CD4-positive, alpha-beta T cell treated with Interleukin-1 beta for 1 hour (primary cell): ENCODE data around the gene RGS12.

Experiments used
- DNase-seq, 2 donors: peaks; one replicate each; pipeline ENCODE4 v3.0.0-alpha.2; 2020 to 2022

RGS12 gene

GRCh38 chr4:3284734-3285557 is 7.9 kb upstream of the RGS12 start:
- no peak for DNase-seq

GRCh38 chr4:3285558-3286334 is 7.1 kb upstream of the RGS12 start:
- DNase-seq: peak in 1 of 2 donors; percentile 69

DNA sequence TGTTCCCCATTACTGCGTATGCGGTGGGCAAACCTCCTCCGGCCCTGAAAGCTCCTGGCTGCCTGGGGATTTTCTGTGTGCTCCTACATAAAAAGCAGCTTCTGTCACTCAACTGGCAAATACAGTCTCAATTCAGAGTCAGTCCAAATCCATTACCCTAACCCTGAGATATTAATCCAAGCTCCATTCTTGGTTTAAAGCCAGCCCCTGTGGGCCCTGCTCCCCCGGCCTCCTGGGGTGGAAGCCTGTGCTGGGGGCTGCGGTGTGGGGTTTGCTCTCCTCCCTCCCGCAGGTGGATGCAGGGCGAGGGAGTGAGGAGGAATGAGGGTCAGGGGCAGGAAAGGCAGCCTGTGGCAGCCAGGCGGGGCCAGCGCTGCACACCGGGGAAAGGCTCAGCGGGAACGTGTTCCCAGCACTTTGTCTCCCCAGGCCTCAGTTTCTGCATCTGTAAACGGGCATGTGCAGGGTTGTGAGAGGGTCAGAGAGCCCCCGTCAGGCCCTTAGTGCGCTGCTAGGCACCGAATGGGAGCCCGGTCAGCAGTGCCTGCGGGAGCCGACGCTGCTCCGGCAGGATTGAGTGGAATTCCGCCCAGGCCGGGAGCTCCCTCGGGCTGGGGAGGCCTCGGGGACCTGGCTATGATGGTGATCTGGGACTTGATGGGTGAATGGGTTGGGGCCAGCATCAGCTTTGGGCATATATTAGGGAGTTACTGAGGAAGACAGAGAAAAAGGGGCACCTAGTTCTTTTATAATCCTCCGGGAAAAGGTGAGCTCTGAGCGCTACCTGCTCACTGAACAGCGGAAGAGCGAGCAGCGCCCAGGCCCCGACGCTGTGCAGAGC is 6.3 kb upstream of the RGS12 start:
- no peak for DNase-seq

DNA sequence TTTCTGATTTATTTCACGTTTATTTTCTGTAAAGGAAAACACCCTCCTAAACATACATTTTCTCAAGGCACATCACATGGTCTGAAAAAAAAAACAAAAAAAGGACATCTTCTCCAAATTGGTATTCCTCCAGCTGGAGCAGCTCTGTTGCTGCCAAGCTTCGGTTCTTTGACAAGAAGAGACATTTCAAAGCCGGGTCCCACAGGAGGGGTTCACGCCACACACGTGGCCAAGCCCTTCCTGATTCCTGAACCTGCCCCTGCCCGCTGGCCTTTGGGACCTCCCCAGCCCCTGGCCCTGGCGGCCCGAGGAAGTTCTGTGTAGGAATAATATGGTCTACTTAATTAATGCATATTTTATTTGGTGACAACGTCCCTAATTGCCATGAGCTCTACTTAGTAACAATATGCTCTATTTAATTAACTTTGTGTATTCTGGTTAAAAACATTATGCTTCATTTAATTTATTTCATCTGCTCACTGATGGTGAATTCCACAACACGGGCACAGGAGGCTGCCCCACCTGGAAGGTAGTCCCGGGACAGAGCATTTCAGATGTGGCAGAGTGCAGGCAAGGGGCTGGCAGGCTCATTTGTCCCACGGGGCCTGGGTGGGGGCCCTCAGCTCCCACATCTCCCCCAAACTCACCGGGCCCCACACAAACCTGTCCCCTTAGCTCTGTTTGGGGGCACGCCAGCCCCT is 5.4 kb upstream of the RGS12 start:
- DNase-seq: no peak

DNA sequence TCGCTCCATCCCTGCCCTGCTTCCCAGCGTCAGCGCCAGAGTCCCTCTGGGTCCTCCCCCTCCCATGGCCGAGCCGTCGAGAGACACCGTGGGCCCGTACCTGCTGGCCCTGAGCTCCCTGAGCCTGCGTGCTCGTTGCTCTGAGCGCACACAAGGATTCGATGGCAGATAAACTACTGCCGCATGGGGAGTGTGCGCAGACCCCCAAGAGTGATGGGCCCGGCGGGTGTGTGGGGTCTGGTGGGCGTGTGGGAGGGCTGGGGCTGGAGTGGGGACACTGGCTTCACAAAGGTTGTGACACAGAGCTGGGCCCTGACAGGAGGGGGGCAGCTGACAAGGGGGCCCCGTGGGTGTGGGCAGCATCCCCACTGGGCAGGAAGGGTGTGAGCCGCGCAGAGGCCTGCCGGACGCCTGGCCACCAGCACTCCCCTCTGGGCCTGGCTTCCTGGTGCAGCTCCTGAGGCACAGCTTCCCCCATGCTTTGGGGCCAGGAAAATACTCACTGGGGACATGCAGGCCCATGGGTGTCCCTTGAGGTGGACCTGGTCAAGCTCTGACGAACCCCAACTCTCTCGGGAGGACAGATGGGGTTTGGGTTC is 4.8 kb upstream of the RGS12 start:
- no peak for DNase-seq

GRCh38 chr4:3288571-3289094 is 4.2 kb upstream of the RGS12 start:
- DNase-seq: no peak

DNA sequence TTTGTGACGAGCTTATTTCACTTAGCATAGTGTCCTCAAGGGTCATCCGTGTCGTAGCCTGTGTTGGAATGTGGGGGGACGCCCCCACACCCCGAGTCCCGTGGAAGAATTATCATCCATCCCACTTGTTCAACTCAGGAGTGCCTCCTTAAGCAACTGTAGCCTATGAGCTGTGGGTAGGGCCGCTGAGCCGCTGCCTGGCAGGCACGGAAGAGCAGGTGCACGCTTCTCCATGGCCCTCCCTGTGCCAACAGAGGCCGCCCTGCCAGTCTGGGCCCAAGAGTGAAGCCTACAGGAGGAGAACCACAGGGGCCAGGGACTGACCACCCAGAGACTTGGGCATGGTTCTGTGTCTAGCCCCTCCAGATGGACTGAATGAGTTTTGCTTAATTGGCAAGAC is 2.3 kb upstream of the RGS12 start:
- DNase-seq: no peak

DNA sequence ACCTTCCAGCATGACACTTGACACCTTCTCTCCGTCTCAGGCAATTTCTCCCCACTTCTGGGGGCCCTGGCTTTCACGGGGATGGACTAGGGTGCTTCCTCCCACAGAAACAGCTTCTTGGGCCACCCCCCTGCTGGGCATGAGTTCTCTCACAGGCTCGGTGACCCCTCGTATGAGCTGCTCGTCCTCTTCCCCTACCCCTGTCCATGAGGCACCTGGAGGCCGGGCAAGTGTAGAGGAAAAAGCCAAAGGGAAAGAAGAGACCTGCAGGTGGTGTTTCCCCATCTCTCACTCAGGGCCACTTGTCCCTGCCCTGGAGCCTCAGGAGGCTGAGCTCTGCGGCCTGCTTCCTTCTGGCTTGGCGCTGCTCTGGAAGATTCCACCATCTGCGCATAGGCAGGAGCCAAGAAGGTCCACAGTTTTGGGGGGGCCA is 1.9 kb upstream of the RGS12 start:
- no peak for DNase-seq

DNA sequence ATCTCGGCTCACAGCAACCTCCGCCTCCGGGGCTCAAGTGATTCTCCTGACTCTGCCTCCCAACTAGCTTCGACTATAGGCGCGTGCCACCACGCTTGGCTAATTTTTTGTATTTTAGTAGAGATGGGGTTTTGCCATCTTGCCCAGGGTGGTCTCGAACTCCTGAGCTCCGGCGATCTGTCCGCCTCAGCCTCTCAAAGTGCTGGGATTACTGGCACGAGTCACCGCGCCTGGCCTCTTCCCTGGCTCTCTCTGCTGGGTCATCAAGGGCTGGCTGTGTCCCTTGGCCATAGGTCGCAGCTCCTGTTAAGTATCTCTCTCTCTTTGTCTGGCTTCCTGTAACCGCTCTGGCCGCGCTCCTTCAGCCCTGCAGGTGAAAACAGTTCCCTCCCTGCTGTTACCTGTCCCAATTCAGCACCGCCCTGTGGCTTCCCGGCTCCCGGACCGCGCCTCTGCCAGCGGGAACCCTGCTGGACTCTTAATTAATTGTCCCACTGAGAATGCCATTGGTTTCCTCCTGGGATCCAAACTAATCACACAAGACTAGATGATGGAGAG is 1.3 kb upstream of the RGS12 start:
- no peak for DNase-seq

DNA sequence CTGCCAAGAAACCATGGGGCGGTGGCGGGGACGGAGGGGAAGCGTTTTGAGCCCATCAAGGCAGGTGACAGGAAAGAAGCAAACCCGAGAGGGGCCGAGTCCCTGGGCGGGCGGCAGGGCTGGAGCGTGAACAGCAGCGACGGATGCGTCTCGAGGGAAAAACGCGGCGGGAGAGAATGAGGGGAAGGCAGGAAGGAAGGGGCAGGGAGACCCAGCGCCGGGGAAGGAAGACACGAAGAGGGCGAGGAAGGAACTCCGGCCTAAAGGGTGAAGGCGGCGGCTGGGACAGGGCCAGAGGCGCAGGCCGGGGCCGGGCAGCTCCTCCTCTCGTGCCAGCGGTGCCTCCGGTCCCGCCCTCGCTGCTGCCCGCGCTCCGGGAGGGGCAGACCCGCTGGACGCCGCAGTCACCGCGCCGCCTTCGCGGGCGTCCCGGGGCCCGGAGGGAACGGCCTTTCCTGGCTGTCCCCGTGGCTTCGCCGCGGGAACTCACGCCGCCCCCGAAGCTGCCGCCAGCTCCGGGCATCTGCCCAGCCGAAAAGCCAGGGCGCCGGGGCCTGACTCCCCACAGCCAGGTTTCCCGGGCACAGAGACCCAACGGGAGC is 751 bp upstream of the RGS12 start:
- peak; percentile 13 to 38 for DNase-seq

- no peak for DNase-seq
Measured at GRCh38 chr4:3293401-3294391, 875 bp downstream of the RGS12 start.

GRCh38 chr4:3294401-3295241 is 1.8 kb downstream of the RGS12 start:
- DNase-seq: no peak

DNA sequence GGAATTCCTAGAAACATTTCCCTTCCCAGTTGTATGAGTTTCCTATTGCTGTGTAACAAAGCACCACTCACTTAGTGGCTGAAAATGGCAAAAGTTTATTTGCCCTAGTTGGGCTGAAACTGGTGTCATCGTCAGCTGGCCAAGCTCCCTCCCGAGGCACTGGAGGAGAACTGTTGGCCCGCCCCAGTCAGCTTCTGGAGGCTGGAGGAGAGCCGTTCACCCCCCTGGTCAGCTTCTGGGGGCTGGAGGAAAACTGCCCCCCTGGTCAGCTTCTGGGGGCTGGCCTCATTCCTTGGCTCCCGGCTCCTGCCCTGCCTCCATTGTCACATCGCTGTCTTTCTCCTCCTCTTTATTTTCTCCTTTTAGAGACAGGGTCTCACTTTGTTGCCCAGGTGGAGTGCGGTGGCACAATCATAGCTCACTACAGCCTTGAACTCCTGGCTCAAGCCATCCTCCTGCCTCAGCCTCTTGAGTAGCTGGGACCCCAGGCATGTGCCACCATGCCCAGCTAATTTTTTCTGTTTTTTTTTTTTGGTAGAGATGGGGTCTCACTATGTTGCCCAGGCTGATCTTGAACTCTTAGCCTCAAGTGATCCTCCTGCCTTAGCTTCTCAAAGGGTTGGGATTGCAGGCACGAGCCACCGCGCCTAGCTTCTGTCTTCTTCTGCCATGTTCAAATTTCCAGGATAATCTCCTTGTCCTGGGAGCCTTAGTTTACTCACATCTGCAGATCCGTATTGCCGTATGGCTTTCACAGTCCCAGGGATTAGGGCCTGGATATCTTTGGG is 3.2 kb downstream of the RGS12 start:
- no peak for DNase-seq

DNA sequence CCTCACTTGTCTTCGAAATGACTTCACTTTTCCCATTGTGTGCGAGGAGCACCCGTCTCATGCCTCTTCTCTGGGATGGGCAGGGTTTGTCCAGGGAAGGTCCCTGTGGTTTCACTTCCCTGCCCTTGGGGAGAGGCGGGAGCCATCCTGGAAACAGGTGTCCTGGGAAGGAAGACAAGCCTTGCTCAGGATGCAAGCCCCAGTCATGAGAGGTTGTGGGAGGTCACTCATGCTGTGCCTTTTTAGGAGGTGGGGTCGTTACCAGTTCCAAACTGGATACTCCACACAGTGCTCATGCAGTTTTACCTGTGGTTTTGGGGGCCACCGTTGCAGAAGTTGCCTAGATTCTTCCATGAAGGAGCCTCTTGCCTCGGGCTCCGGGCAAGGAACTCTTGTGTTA is 3.8 kb downstream of the RGS12 start:
- no peak for DNase-seq

GRCh38 chr4:3297066-3297859 is 4.4 kb downstream of the RGS12 start:
- DNase-seq: no peak

- no peak for DNase-seq
Measured at GRCh38 chr4:3299122-3299975, 6.5 kb downstream of the RGS12 start.
